Measurements from ENCODE around the gene SPRR5. TPM values are rescaled to one million over a fixed set of nuclear protein-coding genes. Genes with fewer than 3 reads are reported as not detected.
A peak's percentile ranks its signal among the peaks of the same experiment; 100 is the strongest.

Gene SPRR5
- total and polyA plus RNA-seq, 9 of the 15 experiments (the other 6 are each of a cell fraction or from before 2014, with no cell fraction given): not detected

- no TSS peak for BruUV-seq (replicated peaks)
- H4K20me1 ChIP-seq (replicated peaks; ENCODE audit: control insufficient read depth, insufficient read depth, low read length): no peaks in the 10 kb centered on the region
- no peak overlapping the region for H3K9ac ChIP-seq (ENCODE audit: insufficient read depth in 1 of 2, low read depth in 2 of 2, low read length in 2 of 2)
- no peaks in the 10 kb centered on the region for H3K79me2 ChIP-seq (ENCODE audit: control insufficient read depth, insufficient read depth, low read length)
- FAIRE-seq (no peak), DNase-seq (ENCODE audit: extremely low read depth in 1 of 4, low spot score in 3 of 4) (peak in 1 of 4 experiments; percentile 5), ATAC-seq (no peak)
- no peak overlapping the region for H3K27ac ChIP-seq (ENCODE audit: extremely low read depth, low read depth, low read length)
- no peaks in the 10 kb centered on the region for H3K4me1 ChIP-seq (replicated peaks in 1 of 2; ENCODE audit: control insufficient read depth in 2 of 2, insufficient read depth in 2 of 2, low read length in 2 of 2)
- CTCF ChIA-PET (ENCODE audit: low intra/inter-chr PET ratio): no interaction called here
- POLR2A ChIA-PET: no interaction called here
- intact Hi-C loops (cut with micrococcal nuclease): no loop called here
- H3K9me3 ChIP-seq (replicated peaks; ENCODE audit: control insufficient read depth, insufficient read depth, low read depth, low read length): no peaks in the 10 kb centered on the region
- H3K36me3 ChIP-seq (ENCODE audit: control insufficient read depth, insufficient read depth, low read length): no peaks in the 10 kb centered on the region
- peaks cover 0 to 6% of the 10 kb centered on the region in 2 experiments; a peak in 2 of 5 replicates for H3K27me3 ChIP-seq (ENCODE audit: control insufficient read depth in 2 of 2, insufficient read depth in 2 of 2, low read length in 2 of 2)
- H2AFZ ChIP-seq (ENCODE audit: low read depth, low read length): no peak overlapping the region
- in situ Hi-C loops (cut with MboI): loop anchor here (25.0 kb wide), 1 partner anchor 233 kb away; no protein-coding TSS in a partner anchor
- no peak overlapping the region for H3K4me2 ChIP-seq (ENCODE audit: insufficient read depth, low read length)
- WGBS (ENCODE audit: insufficient coverage, low coverage, missing lambda C conversion rate): 3% methylated on average over 6 of the region's 6 CpGs
- no peak overlapping the region for H3K4me3 ChIP-seq
- H3K9me1 ChIP-seq (ENCODE audit: control insufficient read depth, insufficient read depth, low read length): peaks cover 3% of the 10 kb centered on the region
- TF ChIP-seq PATZ1 (CRISPR knock-in tag; IDR thresholded peaks at IDR 0.05; ENCODE audit: borderline replicate concordance) (no peak), ASH1L (IDR thresholded peaks at IDR 0.05; ENCODE audit: borderline replicate concordance, low read depth, partially characterized antibody) (no peak), TEAD1 (CRISPR knock-in tag; IDR thresholded peaks at IDR 0.05) (no peak), ZNF717 (CRISPR knock-in tag; IDR thresholded peaks at IDR 0.05) (no peak), TBL1XR1 (IDR thresholded peaks at IDR 0.05; ENCODE audit: low read length in 2 of 2) (no peak), BCL6 (CRISPR knock-in tag; IDR thresholded peaks at IDR 0.05) (no peak), PPARD (CRISPR knock-in tag; IDR thresholded peaks at IDR 0.05) (no peak), ZBTB5 (IDR thresholded peaks at IDR 0.05) (no peak), TAL1 (IDR thresholded peaks at IDR 0.05) (no peak), KLF13 (tag; IDR thresholded peaks at IDR 0.05; ENCODE audit: borderline replicate concordance, low read depth) (no peak), ZBTB26 (CRISPR knock-in tag; IDR thresholded peaks at IDR 0.05) (no peak), CBX3 (IDR thresholded peaks at IDR 0.05; ENCODE audit: borderline replicate concordance in 1 of 2, low read length in 2 of 2) (no peak), POLR2H (tag; IDR thresholded peaks at IDR 0.05; ENCODE audit: low read depth) (no peak), NFATC3 (IDR thresholded peaks at IDR 0.05) (no peak), SMARCB1 (IDR thresholded peaks at IDR 0.05; ENCODE audit: insufficient read length, low read depth) (no peak), NBN (IDR thresholded peaks at IDR 0.05; ENCODE audit: low read depth) (no peak), ZFX (CRISPR knock-in tag; IDR thresholded peaks at IDR 0.05) (no peak), POLR3A (IDR thresholded peaks at IDR 0.05; ENCODE audit: borderline replicate concordance, extremely low read depth, insufficient read depth, insufficient read length) (no peak)
Observed at GRCh38 chr1:152954436-152954835, 7.4 kb downstream of the SPRR5 start.

All from K562 (cell line).